GM12878 (cell line): ENCODE data around the gene TAPBP. TPM values are rescaled to one million over a fixed set of nuclear protein-coding genes. Genes with fewer than 3 reads are reported as not detected.
A peak's percentile ranks its signal among the peaks of the same experiment; 100 is the strongest.

Experiments
- BMI1 ChIP-seq: fragments of 450-650 bp; IDR thresholded peaks from 2 replicates; pipeline ENCODE4 v1.6.1; 2016; ENCODE audit warnings: mild to moderate bottlenecking, moderate library complexity, borderline replicate concordance
- CBX5 ChIP-seq: sonication (generic); IDR thresholded peaks from 2 replicates; pipeline ENCODE4 v1.6.1; 2016; ENCODE audit warnings: low read depth, moderate library complexity, mild to moderate bottlenecking, inconsistent platforms
- CREM ChIP-seq: IDR thresholded peaks from 2 replicates; pipeline ENCODE4 v1.6.1; 2014; ENCODE audit warnings: antibody characterized with exemption, low read depth
- DPF2 ChIP-seq: fragments of 450-650 bp; IDR thresholded peaks from 2 replicates; pipeline ENCODE4 v1.6.1; 2017; ENCODE audit warnings: mild to moderate bottlenecking
- EP300 ChIP-seq, 2 experiments: fragments of 150-350 bp in 1 of 2; IDR thresholded peaks; 2 replicates each; pipeline ENCODE4 v1.6.1; 2011 to 2012; ENCODE audit warnings: low read depth in 2 of 2, low read length in 2 of 2, borderline replicate concordance in 1 of 2, improper control_type of control experiment in 1 of 2, inconsistent platforms in 1 of 2; ENCODE audit not compliant: control insufficient read depth in 1 of 2
- ESRRA ChIP-seq: IDR thresholded peaks from 2 replicates; pipeline ENCODE4 v1.6.1; 2012; ENCODE audit warnings: mild to moderate bottlenecking, low read length, improper control_type of control experiment
- FOS ChIP-seq: IDR thresholded peaks from 3 replicates; pipeline ENCODE4 v1.6.1; 2011; ENCODE audit warnings: borderline replicate concordance; ENCODE audit not compliant: insufficient read length; ENCODE audit errors: extremely low read depth
- HDGF ChIP-seq: fragments of 450-650 bp; IDR thresholded peaks from 2 replicates; pipeline ENCODE4 v1.6.1; 2016; ENCODE audit warnings: antibody characterized with exemption
- KAT2A ChIP-seq: conservative IDR thresholded peaks from 2 replicates; pipeline ENCODE4 v1.6.1; 2011; ENCODE audit warnings: low read depth, low read length; ENCODE audit not compliant: control insufficient read depth
- KLF5 ChIP-seq: fragments of 450-650 bp; IDR thresholded peaks from 2 replicates; pipeline ENCODE4 v1.6.1; 2014; ENCODE audit warnings: mild to moderate bottlenecking; ENCODE audit not compliant: partially characterized antibody
- MEF2A ChIP-seq: IDR thresholded peaks from 2 replicates; pipeline ENCODE4 v1.6.1; 2011; ENCODE audit warnings: low read depth, mild to moderate bottlenecking, low read length, moderate library complexity; ENCODE audit not compliant: insufficient read depth
- NFYA ChIP-seq: IDR thresholded peaks from 2 replicates; pipeline ENCODE4 v1.6.1; 2011; ENCODE audit warnings: low read depth, mild to moderate bottlenecking, low read length, improper control_type of control experiment, borderline replicate concordance
- PAX5 ChIP-seq: IDR thresholded peaks from 2 replicates; pipeline ENCODE4 v1.6.1; 2011; ENCODE audit warnings: low read depth, low read length, borderline replicate concordance
- SUPT20H ChIP-seq: IDR thresholded peaks from 2 replicates; pipeline ENCODE4 v1.6.1; 2011; ENCODE audit warnings: low read depth, mild to moderate bottlenecking, low read length, moderate library complexity, borderline replicate concordance; ENCODE audit not compliant: control insufficient read depth
- TAF1 ChIP-seq: IDR thresholded peaks from 2 replicates; pipeline ENCODE4 v1.6.1; 2011; ENCODE audit warnings: mild to moderate bottlenecking, low read depth, low read length, borderline replicate concordance
- YY1 ChIP-seq: IDR thresholded peaks from 2 replicates; pipeline ENCODE4 v1.6.1; 2011; ENCODE audit warnings: low read depth, mild to moderate bottlenecking, low read length
- ZBED1 ChIP-seq: IDR thresholded peaks from 2 replicates; pipeline ENCODE4 v1.6.1; 2016; ENCODE audit warnings: borderline replicate concordance
- ZNF622 ChIP-seq: fragments of 450-650 bp; IDR thresholded peaks from 2 replicates; pipeline ENCODE4 v1.6.1; 2017; ENCODE audit warnings: mild to moderate bottlenecking, inconsistent platforms
- polyA plus RNA-seq, 11 experiments: library from polyadenylated mRNA; depleted of rRNA in 4 of 11; unstranded in 6 of 11; stranded (reverse) in 5 of 11; fragments of >200 nt; fragmentation: Nextera tagmentation in 4 of 11; fragmentation: Illumina TruSeq in 1 of 11; extraction: Ambion mirVana in 4 of 11; extraction: Trizol in 1 of 11; gene quantifications; 1 replicate in 1 of 11; 2 replicates in 10 of 11; pipeline versions ENCODE4 v1.2.1 to v1.2.3, GENCODE V29; 2011 to 2016; ENCODE audit warnings: inconsistent platforms in 2 of 11, missing spikeins in 2 of 11, low read depth in 1 of 11
- total RNA-seq, 4 experiments: library from RNA; depleted of rRNA in 3 of 4; stranded (reverse); fragments of >200 nt in 3 of 4; fragmentation: Illumina TruSeq in 1 of 4; extraction: Trizol in 1 of 4; gene quantifications; 2 replicates each; pipeline versions ENCODE4 v1.2.1 to v1.2.3, GENCODE V29; 2013 to 2021
- TF ChIP-seq, protein P1 (sequence below): IDR thresholded peaks from 2 replicates; pipeline ENCODE4 v1.6.1; 2011; ENCODE audit warnings: low read depth, mild to moderate bottlenecking, low read length, moderate library complexity, borderline replicate concordance; ENCODE audit errors: extremely low read depth
- TF ChIP-seq, protein P2 (sequence below): IDR thresholded peaks from 2 replicates; pipeline ENCODE4 v1.6.1; 2012; ENCODE audit warnings: low read depth, low read length, improper control_type of control experiment
- TF ChIP-seq, protein P3 (sequence below): fragments of 450-650 bp; formaldehyde crosslinking; IDR thresholded peaks from 2 replicates; pipeline ENCODE4 v1.5.0; 2022; ENCODE audit warnings: mild to moderate bottlenecking, missing genetic modification characterization
- TF ChIP-seq, protein P4 (sequence below): IDR thresholded peaks from 2 replicates; pipeline ENCODE4 v1.6.1; 2011; ENCODE audit warnings: low read depth, low read length, improper control_type of control experiment, borderline replicate concordance

TAPBP gene
- total and polyA plus RNA-seq, 10 of the 15 experiments (the other 5 are each of a cell fraction or from before 2014, with no cell fraction given), result 14.6 to 210 (median 78.1) TPM

DNA sequence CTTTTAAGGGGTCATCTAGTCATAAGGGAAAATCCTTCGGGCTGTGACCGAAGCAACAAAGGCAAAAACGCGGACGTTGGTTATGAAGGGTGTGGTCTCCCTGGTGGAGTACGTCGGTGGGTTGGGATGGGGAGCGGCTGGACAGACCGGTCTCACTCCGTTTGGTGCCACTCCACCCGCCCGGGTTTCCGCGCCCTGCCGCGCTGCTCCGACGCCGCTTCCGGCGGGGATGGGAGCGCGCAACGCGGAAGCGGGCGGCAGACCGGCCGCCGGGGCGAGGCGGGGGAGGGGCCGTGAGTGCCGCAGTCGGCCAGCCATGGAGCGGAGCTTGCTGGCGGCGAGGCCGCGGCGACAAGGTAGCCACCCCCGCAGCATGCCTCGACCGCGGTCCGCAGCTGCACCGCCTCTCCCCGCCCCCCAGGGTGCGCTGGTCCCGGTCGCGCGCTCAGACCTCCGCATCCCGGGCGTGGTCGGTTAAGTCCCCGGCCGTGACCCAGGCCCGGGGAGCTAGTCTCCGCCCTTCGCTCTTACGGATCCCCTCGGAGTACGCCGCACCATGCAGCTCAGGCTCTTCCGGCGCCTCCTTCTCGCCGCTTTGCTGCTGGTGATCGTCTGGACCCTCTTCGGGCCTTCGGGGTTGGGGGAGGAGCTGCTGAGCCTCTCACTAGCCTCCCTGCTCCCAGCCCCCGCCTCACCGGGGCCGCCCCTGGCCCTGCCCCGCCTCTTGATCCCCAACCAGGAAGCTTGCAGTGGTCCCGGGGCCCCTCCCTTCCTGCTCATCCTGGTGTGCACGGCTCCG is 36.8 kb downstream of the TAPBP start, which contains the start of gene B3GALT4 (continued):
- TF ChIP-seq, protein P1, sequence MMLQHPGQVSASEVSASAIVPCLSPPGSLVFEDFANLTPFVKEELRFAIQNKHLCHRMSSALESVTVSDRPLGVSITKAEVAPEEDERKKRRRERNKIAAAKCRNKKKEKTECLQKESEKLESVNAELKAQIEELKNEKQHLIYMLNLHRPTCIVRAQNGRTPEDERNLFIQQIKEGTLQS, result no peak
- TF ChIP-seq ZNF622, result no peak
- no peak for TF ChIP-seq BMI1
- TF ChIP-seq YY1, result peak; percentile 73
- TF ChIP-seq PAX5, result peak; percentile 89; the same call in 1 of the 2 replicates
- TF ChIP-seq EP300 (IDR thresholded peaks at IDR 0.05; ENCODE audit: borderline replicate concordance in 1 of 2, control insufficient read depth in 1 of 2, low read depth in 2 of 2, low read length in 2 of 2), result 0 out of 4 replicates have a peak, but pooled peaks of 1 of the 2 experiments have one; percentile 9
- peak; percentile 58 for TF ChIP-seq CREM
- TF ChIP-seq ZBED1, result no peak; the same call in 1 of the 2 replicates
- TF ChIP-seq, protein P2, sequence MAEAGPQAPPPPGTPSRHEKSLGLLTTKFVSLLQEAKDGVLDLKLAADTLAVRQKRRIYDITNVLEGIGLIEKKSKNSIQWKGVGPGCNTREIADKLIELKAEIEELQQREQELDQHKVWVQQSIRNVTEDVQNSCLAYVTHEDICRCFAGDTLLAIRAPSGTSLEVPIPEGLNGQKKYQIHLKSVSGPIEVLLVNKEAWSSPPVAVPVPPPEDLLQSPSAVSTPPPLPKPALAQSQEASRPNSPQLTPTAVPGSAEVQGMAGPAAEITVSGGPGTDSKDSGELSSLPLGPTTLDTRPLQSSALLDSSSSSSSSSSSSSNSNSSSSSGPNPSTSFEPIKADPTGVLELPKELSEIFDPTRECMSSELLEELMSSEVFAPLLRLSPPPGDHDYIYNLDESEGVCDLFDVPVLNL, result peak; percentile 51; the same call in 1 of the 2 replicates
- TF ChIP-seq NFYA, result no peak
- no peak for TF ChIP-seq CBX5
- TF ChIP-seq, protein P3, sequence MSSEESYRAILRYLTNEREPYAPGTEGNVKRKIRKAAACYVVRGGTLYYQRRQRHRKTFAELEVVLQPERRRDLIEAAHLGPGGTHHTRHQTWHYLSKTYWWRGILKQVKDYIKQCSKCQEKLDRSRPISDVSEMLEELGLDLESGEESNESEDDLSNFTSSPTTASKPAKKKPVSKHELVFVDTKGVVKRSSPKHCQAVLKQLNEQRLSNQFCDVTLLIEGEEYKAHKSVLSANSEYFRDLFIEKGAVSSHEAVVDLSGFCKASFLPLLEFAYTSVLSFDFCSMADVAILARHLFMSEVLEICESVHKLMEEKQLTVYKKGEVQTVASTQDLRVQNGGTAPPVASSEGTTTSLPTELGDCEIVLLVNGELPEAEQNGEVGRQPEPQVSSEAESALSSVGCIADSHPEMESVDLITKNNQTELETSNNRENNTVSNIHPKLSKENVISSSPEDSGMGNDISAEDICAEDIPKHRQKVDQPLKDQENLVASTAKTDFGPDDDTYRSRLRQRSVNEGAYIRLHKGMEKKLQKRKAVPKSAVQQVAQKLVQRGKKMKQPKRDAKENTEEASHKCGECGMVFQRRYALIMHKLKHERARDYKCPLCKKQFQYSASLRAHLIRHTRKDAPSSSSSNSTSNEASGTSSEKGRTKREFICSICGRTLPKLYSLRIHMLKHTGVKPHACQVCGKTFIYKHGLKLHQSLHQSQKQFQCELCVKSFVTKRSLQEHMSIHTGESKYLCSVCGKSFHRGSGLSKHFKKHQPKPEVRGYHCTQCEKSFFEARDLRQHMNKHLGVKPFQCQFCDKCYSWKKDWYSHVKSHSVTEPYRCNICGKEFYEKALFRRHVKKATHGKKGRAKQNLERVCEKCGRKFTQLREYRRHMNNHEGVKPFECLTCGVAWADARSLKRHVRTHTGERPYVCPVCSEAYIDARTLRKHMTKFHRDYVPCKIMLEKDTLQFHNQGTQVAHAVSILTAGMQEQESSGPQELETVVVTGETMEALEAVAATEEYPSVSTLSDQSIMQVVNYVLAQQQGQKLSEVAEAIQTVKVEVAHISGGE, result peak; percentile 4; the same call in 1 of the 2 replicates
- no peak for TF ChIP-seq MEF2A
- no peak for TF ChIP-seq FOS
- peak; percentile 91 for TF ChIP-seq DPF2
- TF ChIP-seq HDGF, result peak; percentile 51
- TF ChIP-seq SUPT20H, result no peak
- no peak for TF ChIP-seq KLF5
- 0 out of 2 replicates have a peak, but pooled peaks have one; percentile 26 for TF ChIP-seq ESRRA
- peak; percentile 70; the same call in 1 of the 2 replicates for TF ChIP-seq TAF1
- no peak for TF ChIP-seq KAT2A
- TF ChIP-seq, protein P4, sequence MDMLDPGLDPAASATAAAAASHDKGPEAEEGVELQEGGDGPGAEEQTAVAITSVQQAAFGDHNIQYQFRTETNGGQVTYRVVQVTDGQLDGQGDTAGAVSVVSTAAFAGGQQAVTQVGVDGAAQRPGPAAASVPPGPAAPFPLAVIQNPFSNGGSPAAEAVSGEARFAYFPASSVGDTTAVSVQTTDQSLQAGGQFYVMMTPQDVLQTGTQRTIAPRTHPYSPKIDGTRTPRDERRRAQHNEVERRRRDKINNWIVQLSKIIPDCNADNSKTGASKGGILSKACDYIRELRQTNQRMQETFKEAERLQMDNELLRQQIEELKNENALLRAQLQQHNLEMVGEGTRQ, result no peak
